SU-DHL-6 (cell line): Measurements from ENCODE around the gene HSD3B2.

Experiments used
- EZH2phosphoT487 ChIP-seq: fragments of 200-600 bp; sonication (generic), shearing (Covaris generic); conservative IDR thresholded peaks from 2 replicates; pipeline ENCODE4 v1.6.1; 2018; ENCODE audit warnings: mild to moderate bottlenecking, antibody characterized with exemption, low read length, moderate library complexity, mixed read lengths
- TF ChIP-seq, protein P1 (sequence below): fragments of 200-600 bp; sonication (generic); IDR thresholded peaks from one replicate; pipeline ENCODE4 v1.5.1; 2017; ENCODE audit warnings: antibody characterized with exemption, mild to moderate bottlenecking, low read length, moderate library complexity; ENCODE audit not compliant: insufficient read depth, poor library complexity, severe bottlenecking

GRCh38 chr1:119442756-119443155 is 27.8 kb downstream of the HSD3B2 start:
- TF ChIP-seq, protein P1, sequence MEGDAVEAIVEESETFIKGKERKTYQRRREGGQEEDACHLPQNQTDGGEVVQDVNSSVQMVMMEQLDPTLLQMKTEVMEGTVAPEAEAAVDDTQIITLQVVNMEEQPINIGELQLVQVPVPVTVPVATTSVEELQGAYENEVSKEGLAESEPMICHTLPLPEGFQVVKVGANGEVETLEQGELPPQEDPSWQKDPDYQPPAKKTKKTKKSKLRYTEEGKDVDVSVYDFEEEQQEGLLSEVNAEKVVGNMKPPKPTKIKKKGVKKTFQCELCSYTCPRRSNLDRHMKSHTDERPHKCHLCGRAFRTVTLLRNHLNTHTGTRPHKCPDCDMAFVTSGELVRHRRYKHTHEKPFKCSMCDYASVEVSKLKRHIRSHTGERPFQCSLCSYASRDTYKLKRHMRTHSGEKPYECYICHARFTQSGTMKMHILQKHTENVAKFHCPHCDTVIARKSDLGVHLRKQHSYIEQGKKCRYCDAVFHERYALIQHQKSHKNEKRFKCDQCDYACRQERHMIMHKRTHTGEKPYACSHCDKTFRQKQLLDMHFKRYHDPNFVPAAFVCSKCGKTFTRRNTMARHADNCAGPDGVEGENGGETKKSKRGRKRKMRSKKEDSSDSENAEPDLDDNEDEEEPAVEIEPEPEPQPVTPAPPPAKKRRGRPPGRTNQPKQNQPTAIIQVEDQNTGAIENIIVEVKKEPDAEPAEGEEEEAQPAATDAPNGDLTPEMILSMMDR: no peak
- no peak for TF ChIP-seq EZH2phosphoT487
